Uterus (tissue), 4 donors: ENCODE results near the gene ADH1B. TPM values are rescaled to one million over a fixed set of nuclear protein-coding genes. Genes with fewer than 3 reads are reported as not detected.
A peak's percentile ranks its signal among the peaks of the same experiment; 100 is the strongest.

Experiments
- DNase-seq, 2 donors: peaks; one replicate each; pipeline ENCODE4 v3.0.0-alpha.2; 2019 to 2020
- H3K27ac ChIP-seq, 2 donors: fragments of 200-600 bp; sonication (generic); 1 replicate in 1 of 2; 2 replicates in 1 of 2; pipeline ENCODE4 v1.5.1; 2016 to 2018
- H3K27me3 ChIP-seq, 2 donors: fragments of 200-600 bp; sonication (generic); one replicate each; pipeline ENCODE4 v1.5.1; 2018 to 2019; ENCODE audit warnings: control low read depth in 1 of 2
- H3K36me3 ChIP-seq, 2 donors: fragments of 200-600 bp; sonication (generic); one replicate each; pipeline ENCODE4 v1.5.1; 2019; ENCODE audit warnings: control low read depth in 1 of 2
- H3K4me1 ChIP-seq, 2 donors: fragments of 200-600 bp; sonication (generic); one replicate each; pipeline ENCODE4 v1.5.1; 2018 to 2019; ENCODE audit warnings: control low read depth in 1 of 2
- H3K4me3 ChIP-seq, 2 donors: fragments of 200-600 bp; sonication (generic); 1 replicate in 1 of 2; 2 replicates in 1 of 2; pipeline ENCODE4 v1.5.1; 2018 to 2019; ENCODE audit warnings: mild to moderate bottlenecking in 1 of 2
- H3K9me3 ChIP-seq, 2 donors: fragments of 200-600 bp; sonication (generic); one replicate each; pipeline ENCODE4 v1.5.1; 2019; ENCODE audit warnings: control low read depth in 1 of 2
- CTCF ChIP-seq, 4 experiments: fragments of 200-600 bp in 2 of 4; fragments of 450-650 bp in 2 of 4; sonication (generic) in 2 of 4; IDR thresholded peaks; one replicate each; pipeline ENCODE4 v1.5.1; 2016 to 2019; ENCODE audit warnings: antibody characterized with exemption in 4 of 4, mild to moderate bottlenecking in 2 of 4, moderate library complexity in 1 of 4
- POLR2A ChIP-seq, 2 donors: fragments of 450-650 bp; IDR thresholded peaks; one replicate each; pipeline ENCODE4 v1.6.1; 2016; ENCODE audit warnings: antibody characterized with exemption in 2 of 2, mild to moderate bottlenecking in 1 of 2, moderate library complexity in 1 of 2
- intact Hi-C: fragments of 100-400 bp; cut with DNase I; formaldehyde crosslinking; loops from one replicate; pipeline ENCODE4 v1.15.1; 2023; ENCODE audit warnings: low total_unique reads
- total RNA-seq, 4 donors: library from RNA; depleted of rRNA in 3 of 4; stranded (reverse); fragments of >200 nt in 3 of 4; gene quantifications; one replicate each; pipeline versions ENCODE4 v1.1.0 to v1.2.4, GENCODE V29; 2014 to 2023
- donor health status: DM: yes; HTN: yes; CAD: no.

The ADH1B gene
- total RNA-seq, 4 donors from 2014 or later = 6.7 to 703 (median 522) TPM

GRCh38 chr4:99339172-99339571 is 18.0 kb upstream of the ADH1B start:
- Histone ChIP-seq H3K9me3 (no peaks in the 10 kb centered on the region), H3K4me1 (no peaks in the 10 kb centered on the region), H3K4me3 (no peak overlapping the region), H3K36me3 (no peaks in the 10 kb centered on the region), H3K27me3 (no peaks in the 10 kb centered on the region), H3K27ac (no peak overlapping the region)
- intact Hi-C loops = no loop called here
- DNase-seq = no peak
- TF ChIP-seq CTCF (IDR thresholded peaks at IDR 0.05) = no peak
- no peak for TF ChIP-seq POLR2A (IDR thresholded peaks at IDR 0.05)

- TF ChIP-seq CTCF (IDR thresholded peaks at IDR 0.05) (no peak), POLR2A (IDR thresholded peaks at IDR 0.05) (no peak)
- peak overlapping the region in 1 of 2 donors; percentile 3 for H3K27ac ChIP-seq
These were observed 15.4 kb upstream of the ADH1B start for GRCh38 chr4:99336553-99336952.

GRCh38 chr4:99334880-99335279 is 13.7 kb upstream of the ADH1B start:
- DNase-seq = no peak
- TF ChIP-seq CTCF (IDR thresholded peaks at IDR 0.05) = no peak
- no peak for TF ChIP-seq POLR2A (IDR thresholded peaks at IDR 0.05)
- Histone ChIP-seq H3K27ac (no peak overlapping the region), H3K4me3 (no peak overlapping the region), H3K9me3 (no peaks in the 10 kb centered on the region), H3K36me3 (no peaks in the 10 kb centered on the region), H3K4me1 (no peaks in the 10 kb centered on the region), H3K27me3 (no peaks in the 10 kb centered on the region)
- intact Hi-C loops = no loop called here

More at GRCh38 chr4:99336553-99336952, 15.4 kb upstream of the ADH1B start:
- H3K4me3 ChIP-seq = no peak overlapping the region
- H3K36me3 ChIP-seq = no peaks in the 10 kb centered on the region
- no peaks in the 10 kb centered on the region for H3K4me1 ChIP-seq
- H3K27me3 ChIP-seq = no peaks in the 10 kb centered on the region
- no peaks in the 10 kb centered on the region for H3K9me3 ChIP-seq
- intact Hi-C loops = no loop called here
- no peak for DNase-seq

GRCh38 chr4:99330648-99331047 is 9.4 kb upstream of the ADH1B start:
- intact Hi-C loops = no loop called here
- H3K4me1 ChIP-seq = no peaks in the 10 kb centered on the region
- DNase-seq = no peak
- no peaks in the 10 kb centered on the region for H3K36me3 ChIP-seq
- H3K27ac ChIP-seq = peak overlapping the region; percentile 20 to 57
- H3K4me3 ChIP-seq = no peak overlapping the region
- TF ChIP-seq POLR2A (IDR thresholded peaks at IDR 0.05) (no peak), CTCF (IDR thresholded peaks at IDR 0.05) (no peak)
- H3K9me3 ChIP-seq = no peaks in the 10 kb centered on the region
- no peaks in the 10 kb centered on the region for H3K27me3 ChIP-seq

GRCh38 chr4:99329876-99330275 is 8.7 kb upstream of the ADH1B start:
- Histone ChIP-seq H3K27ac (peak overlapping the region; percentile 20 to 57), H3K9me3 (no peaks in the 10 kb centered on the region), H3K4me3 (no peak overlapping the region), H3K36me3 (no peaks in the 10 kb centered on the region), H3K4me1 (no peaks in the 10 kb centered on the region), H3K27me3 (no peaks in the 10 kb centered on the region)
- TF ChIP-seq CTCF (IDR thresholded peaks at IDR 0.05) (no peak), POLR2A (IDR thresholded peaks at IDR 0.05) (no peak)
- DNase-seq = no peak
- intact Hi-C loops = no loop called here
